AG10803 (cell line): ENCODE data around the gene TSFM.

Source experiments
- DNase-seq: peaks from one replicate; pipeline ENCODE4 v3.0.0; 2010; ENCODE audit warnings: low read depth
- H3K4me3 ChIP-seq: 2 replicates; pipeline ENCODE4 v1.5.1; 2011; ENCODE audit warnings: mild to moderate bottlenecking, low read length, control low read depth
- CTCF ChIP-seq: conservative IDR thresholded peaks from 2 replicates; pipeline ENCODE4 v1.5.1; 2011; ENCODE audit warnings: mild to moderate bottlenecking, low read length, control low read depth, inconsistent platforms

The TSFM gene

DNA sequence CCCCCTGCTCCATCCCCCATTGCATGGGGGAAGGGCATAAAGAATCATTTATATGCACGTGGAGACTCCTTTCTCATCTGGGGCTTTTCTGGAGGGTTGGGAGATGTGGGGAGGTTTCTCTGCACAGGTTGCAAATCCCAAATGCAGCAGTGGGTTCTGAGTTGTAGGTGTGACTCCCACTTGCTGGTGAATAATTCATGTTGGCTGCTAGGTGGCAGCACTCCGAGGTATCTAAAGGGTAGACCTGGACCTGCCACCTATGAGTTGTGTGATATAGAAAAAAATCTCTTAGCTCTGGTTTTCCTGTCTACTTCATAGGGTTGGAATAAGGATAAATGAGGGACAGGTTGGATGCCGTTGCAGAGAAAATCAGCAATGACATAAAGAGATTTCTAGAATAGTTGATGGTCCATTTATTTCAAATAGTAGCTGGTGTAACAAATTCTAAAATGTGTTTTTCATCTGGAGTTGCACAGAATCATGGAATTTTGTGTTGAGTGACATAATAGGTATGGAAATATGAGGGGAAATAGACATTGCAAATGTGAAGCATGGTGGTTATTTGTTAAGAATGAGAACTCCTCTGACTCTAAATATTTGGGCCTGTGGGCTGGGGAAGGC, 23.1 kb upstream of the TSFM start:
- no peak for DNase-seq
- H3K4me3 ChIP-seq, result no peak overlapping the region
- peak; percentile 34 for TF ChIP-seq CTCF

DNA sequence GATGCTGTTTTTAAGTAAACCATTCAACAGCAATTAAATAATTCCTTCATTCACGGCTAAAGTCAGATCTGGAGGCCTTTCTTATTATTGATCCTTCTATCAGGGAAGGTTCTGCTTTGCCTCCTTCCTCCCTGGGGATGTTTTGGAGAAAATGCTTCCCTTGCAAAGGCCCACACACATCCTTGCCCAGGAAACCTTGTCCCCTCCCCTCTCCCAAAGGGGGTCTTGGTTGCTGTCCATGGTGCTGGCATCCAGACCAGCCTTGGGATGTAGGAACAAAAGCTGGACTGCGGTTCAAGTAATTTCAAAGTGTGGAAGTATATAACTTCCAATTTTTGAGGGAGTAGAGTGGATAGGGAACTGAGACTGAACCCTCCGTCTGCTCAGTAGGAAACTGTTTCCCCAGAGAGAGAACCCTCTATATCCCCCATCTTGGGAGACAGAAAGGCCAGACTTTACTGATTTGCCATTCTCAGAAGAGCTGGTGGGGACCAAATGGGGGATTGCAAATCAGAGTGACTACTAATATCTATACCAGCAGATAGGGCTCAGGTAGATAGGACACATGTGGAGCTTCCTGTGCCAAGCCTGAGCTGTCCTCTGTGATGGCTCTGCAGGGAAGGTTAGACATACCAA, 22.1 kb upstream of the TSFM start:
- no peak overlapping the region for H3K4me3 ChIP-seq
- no peak for TF ChIP-seq CTCF
- no peak for DNase-seq

DNA sequence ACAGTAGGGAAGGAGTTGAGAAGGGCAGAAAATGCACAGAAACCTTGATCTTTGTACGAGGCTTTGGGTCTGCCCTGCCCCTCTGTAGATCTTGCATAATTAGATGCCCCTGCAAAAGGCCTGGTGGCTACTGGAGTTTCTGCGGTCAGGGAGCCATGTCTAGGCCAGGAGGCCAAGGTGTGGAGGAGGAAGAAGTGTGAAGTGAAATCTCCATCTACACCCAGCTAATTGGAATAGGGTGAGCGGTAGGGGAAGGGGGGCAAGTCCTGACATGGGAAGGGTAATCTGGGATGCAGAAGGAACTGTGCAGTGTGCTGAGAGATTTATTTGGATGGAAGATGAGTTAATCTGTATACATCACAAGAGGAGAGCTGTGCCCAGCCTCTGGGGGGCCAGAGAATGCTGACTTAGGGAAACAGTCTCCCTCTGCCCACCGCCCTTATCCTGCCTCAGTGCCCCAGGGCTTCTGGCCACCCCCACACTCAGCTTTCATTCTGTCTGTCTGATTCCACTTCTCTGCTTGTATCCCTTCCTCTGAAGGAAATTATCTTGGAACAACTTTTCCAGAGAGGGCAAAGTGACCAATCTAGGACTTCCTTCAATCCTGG, 21.1 kb upstream of the TSFM start:
- H3K4me3 ChIP-seq, result no peak overlapping the region
- TF ChIP-seq CTCF, result no peak
- no peak for DNase-seq

GRCh38 chr12:57762463-57762862, 20.1 kb upstream of the TSFM start:
- DNase-seq, result no peak
- TF ChIP-seq CTCF, result no peak
- H3K4me3 ChIP-seq, result no peak overlapping the region

GRCh38 chr12:57763881-57764661, 18.5 kb upstream of the TSFM start:
- no peak for DNase-seq
- H3K4me3 ChIP-seq, result no peak overlapping the region
- no peak for TF ChIP-seq CTCF

DNA sequence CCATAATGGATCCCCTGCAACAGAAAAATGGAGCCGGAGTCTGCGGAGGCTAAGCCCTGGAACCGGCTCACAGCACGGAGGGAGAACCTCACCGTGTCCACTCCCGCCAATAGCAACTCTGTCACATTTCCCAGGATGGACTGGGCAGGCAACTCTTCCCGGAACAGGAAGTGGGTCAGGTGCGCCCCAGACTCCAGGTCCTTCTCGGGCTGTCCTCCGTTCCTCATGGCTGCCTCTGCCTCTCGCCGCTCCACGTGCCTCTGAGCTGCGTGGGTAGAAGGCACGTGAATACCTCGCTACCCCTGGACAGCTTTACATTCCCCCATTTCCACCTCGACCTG, 18.0 kb upstream of the TSFM start:
- TF ChIP-seq CTCF, result no peak
- DNase-seq, result no peak
- peak overlapping the region; percentile 33 for H3K4me3 ChIP-seq
